ENCODE measurements around the gene FCGR3A.
"Not testable (repeated sequence)": the region's sequence is repeated elsewhere in the genome, so short reads cannot be mapped to it uniquely, and the experiment has no call there.

DNA sequence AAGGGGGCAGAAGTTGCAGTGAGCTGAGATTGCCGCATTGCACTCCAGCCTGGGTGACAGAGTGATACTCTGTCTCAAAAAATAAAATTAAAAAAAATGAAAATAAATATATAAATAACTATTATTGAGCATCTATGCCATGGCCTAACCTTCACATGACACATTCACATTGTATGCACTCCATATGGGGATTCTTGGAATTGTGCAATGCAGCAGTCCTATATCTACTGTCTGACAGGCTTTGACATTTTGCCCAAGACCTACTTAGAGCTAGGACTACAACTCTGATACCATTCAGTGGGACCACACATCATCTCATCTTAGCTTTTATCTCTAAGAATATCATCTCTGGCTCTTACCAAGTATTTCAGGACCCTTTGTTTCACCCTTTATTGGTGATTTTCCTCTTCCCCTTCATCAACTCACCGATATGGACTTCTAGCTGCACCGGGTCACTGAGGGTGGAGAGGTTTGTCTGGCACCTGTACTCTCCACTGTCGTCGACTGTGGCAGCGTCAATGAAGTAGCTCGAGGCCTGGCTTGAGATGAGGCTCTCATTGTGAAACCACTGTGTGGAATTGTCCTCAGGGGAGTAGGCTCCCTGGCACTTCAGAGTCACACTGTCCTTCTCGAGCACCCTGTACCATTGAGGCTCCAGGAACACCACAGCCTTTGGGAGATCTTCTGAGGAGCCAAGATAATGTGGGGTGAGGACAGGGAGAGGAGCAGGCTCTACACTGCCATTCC lies 1.4 kb downstream of the FCGR3A start:
- TF ChIP-seq, protein P1, sequence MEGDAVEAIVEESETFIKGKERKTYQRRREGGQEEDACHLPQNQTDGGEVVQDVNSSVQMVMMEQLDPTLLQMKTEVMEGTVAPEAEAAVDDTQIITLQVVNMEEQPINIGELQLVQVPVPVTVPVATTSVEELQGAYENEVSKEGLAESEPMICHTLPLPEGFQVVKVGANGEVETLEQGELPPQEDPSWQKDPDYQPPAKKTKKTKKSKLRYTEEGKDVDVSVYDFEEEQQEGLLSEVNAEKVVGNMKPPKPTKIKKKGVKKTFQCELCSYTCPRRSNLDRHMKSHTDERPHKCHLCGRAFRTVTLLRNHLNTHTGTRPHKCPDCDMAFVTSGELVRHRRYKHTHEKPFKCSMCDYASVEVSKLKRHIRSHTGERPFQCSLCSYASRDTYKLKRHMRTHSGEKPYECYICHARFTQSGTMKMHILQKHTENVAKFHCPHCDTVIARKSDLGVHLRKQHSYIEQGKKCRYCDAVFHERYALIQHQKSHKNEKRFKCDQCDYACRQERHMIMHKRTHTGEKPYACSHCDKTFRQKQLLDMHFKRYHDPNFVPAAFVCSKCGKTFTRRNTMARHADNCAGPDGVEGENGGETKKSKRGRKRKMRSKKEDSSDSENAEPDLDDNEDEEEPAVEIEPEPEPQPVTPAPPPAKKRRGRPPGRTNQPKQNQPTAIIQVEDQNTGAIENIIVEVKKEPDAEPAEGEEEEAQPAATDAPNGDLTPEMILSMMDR (IDR thresholded peaks at IDR 0.05) = not testable (repeated sequence)
- TF ChIP-seq EZH2 (IDR thresholded peaks at IDR 0.05) = not testable (repeated sequence)

All from neural progenitor cell (in vitro differentiated cells).